GM12801 (cell line): ENCODE results near the gene CEPT1.

Experiments
- CTCF ChIP-seq: IDR thresholded peaks from one replicate; pipeline ENCODE4 v1.5.1; 2011; ENCODE audit warnings: control low read depth; ENCODE audit not compliant: insufficient read length; ENCODE audit errors: extremely low read depth

Gene CEPT1

GRCh38 chr1:111172463-111172862 is 32.4 kb downstream of the CEPT1 start:
- no peak for TF ChIP-seq CTCF

- no peak for TF ChIP-seq CTCF
Observed at GRCh38 chr1:111174070-111174469, 34.0 kb downstream of the CEPT1 start.

GRCh38 chr1:111175349-111175748 is 35.3 kb downstream of the CEPT1 start:
- TF ChIP-seq CTCF, result no peak

- TF ChIP-seq CTCF, result no peak
Observed at GRCh38 chr1:111176678-111177077, 36.7 kb downstream of the CEPT1 start.

- no peak for TF ChIP-seq CTCF
Observed at GRCh38 chr1:111179968-111180533, 40.0 kb downstream of the CEPT1 start.

GRCh38 chr1:111182052-111182451 is 42.0 kb downstream of the CEPT1 start:
- TF ChIP-seq CTCF, result no peak

- no peak for TF ChIP-seq CTCF
Observed at GRCh38 chr1:111183308-111184069, 43.5 kb downstream of the CEPT1 start.
